Body of pancreas (tissue), 4 donors: ENCODE measurements around the gene PCDHA6. TPM values are rescaled to one million over a fixed set of nuclear protein-coding genes. Genes with fewer than 3 reads are reported as not detected.
"Not testable (repeated sequence)": the region's sequence is repeated elsewhere in the genome, so short reads cannot be mapped to it uniquely, and the experiment has no call there.

Experiments
- ATAC-seq: fragments of 150-250 bp; one replicate; pipeline ENCODE4 v1.9.1; 2016
- DNase-seq, 4 donors: peaks; one replicate each; pipeline ENCODE4 v3.0.0-alpha.2; 2019
- H3K27ac ChIP-seq, 4 donors: fragments of 200-600 bp; sonication (generic); 1 replicate in 3 of 4; 2 replicates in 1 of 4; pipeline versions ENCODE4 v1.5.1 to v1.6.1; 2016 to 2019; ENCODE audit warnings: mild to moderate bottlenecking in 1 of 4, mixed read lengths in 1 of 4, moderate library complexity in 1 of 4
- H3K27me3 ChIP-seq, 2 donors: fragments of 200-600 bp; sonication (generic); one replicate each; pipeline ENCODE4 v1.6.0; 2016; ENCODE audit warnings: mild to moderate bottlenecking in 1 of 2
- H3K36me3 ChIP-seq, 2 donors: fragments of 200-600 bp; sonication (generic); replicated peaks in 1 of 2; 2 replicates each; pipeline ENCODE4 v1.5.1; 2016; ENCODE audit warnings: low read depth in 2 of 2; ENCODE audit not compliant: insufficient read depth in 1 of 2
- H3K4me1 ChIP-seq: fragments of 200-600 bp; sonication (generic); one replicate; pipeline ENCODE4 v1.6.0; 2016
- H3K4me3 ChIP-seq, 2 donors: fragments of 200-600 bp; sonication (generic); 1 replicate in 1 of 2; 2 replicates in 1 of 2; pipeline ENCODE4 v1.5.1; 2016 to 2019
- H3K9me3 ChIP-seq, 3 donors: fragments of 200-600 bp; sonication (generic); 1 replicate in 2 of 3; 2 replicates in 1 of 3; pipeline ENCODE4 v1.5.1; 2016
- CTCF ChIP-seq, 7 experiments: fragments of 450-650 bp in 4 of 7; fragments of 200-600 bp in 3 of 7; sonication (generic) in 3 of 7; IDR thresholded peaks; one replicate each; pipeline ENCODE4 v1.5.1; 2016 to 2019; ENCODE audit warnings: antibody characterized with exemption in 7 of 7
- POLR2A ChIP-seq, 3 donors: fragments of 450-650 bp; IDR thresholded peaks; one replicate each; pipeline ENCODE4 v1.6.1; 2016; ENCODE audit warnings: antibody characterized with exemption in 3 of 3, mild to moderate bottlenecking in 2 of 3
- WGBS, 2 donors: methylation state at CpG; one replicate each; pipeline ENCODE4 v1.1.5; 2017; 5-methylcytosine and 5-hydroxymethylcytosine counted together
- intact Hi-C: fragments of 100-400 bp; cut with DNase I; formaldehyde crosslinking; loops from one replicate; pipeline ENCODE4 v1.15.1; 2023
- total RNA-seq, 2 donors: library from RNA; depleted of rRNA; stranded (reverse); fragments of >200 nt; gene quantifications; one replicate each; pipeline ENCODE4 v1.1.0, GENCODE V29; 2016

PCDHA6 gene
- total RNA-seq, 2 donors from 2014 or later, result 3.4 to 5.9 TPM

GRCh38 chr5:140800816-140801493, 26.8 kb upstream of the PCDHA6 start, which contains the start of gene PCDHA3:
PCDHA3 (plus strand) TSS chr5:140801057.
- peak in 5 of 7 experiments; percentile 24 to 53 (median 29) for TF ChIP-seq CTCF (IDR thresholded peaks at IDR 0.05)
- TF ChIP-seq POLR2A (IDR thresholded peaks at IDR 0.05), result no peak
- Histone ChIP-seq H3K4me1 (no peaks in the 10 kb centered on the region), H3K9me3 (peaks cover 0 to 44% (median 5%) of the 10 kb centered on the region in 3 donors), H3K4me3 (peak within 1 kb of the TSS in 1 of 2 donors; percentile 20), H3K27ac (peak within 1 kb of the TSS in 1 of 4 donors; percentile 18), H3K36me3 (no peaks in the 10 kb centered on the region), H3K27me3 (no peaks in the 10 kb centered on the region)
- 9 to 13% methylated on average over 14 to 29 of the region's 29 CpGs for WGBS, 2 donors
- no peak for ATAC-seq
- DNase-seq, result peak in 2 of 4 donors; percentile 37 to 43
- intact Hi-C loops, result no loop called here

GRCh38 chr5:140801494-140801841, 26.3 kb upstream of the PCDHA6 start:
- Histone ChIP-seq H3K27ac (peak overlapping the region in 1 of 4 donors; percentile 18), H3K4me3 (no peak overlapping the region), H3K4me1 (no peaks in the 10 kb centered on the region), H3K9me3 (peaks cover 0 to 39% (median 4%) of the 10 kb centered on the region in 3 donors), H3K27me3 (no peaks in the 10 kb centered on the region), H3K36me3 (no peaks in the 10 kb centered on the region)
- 9 to 20% methylated on average over 14 to 16 of the region's 16 CpGs for WGBS, 2 donors
- DNase-seq, result peak in 2 of 4 donors; percentile 22 to 46
- ATAC-seq, result no peak
- intact Hi-C loops, result no loop called here
- TF ChIP-seq CTCF (IDR thresholded peaks at IDR 0.05), result peak in 5 of 7 experiments; percentile 8 to 35 (median 20)
- TF ChIP-seq POLR2A (IDR thresholded peaks at IDR 0.05), result no peak

GRCh38 chr5:140802381-140802780, 25.4 kb upstream of the PCDHA6 start:
- H3K27me3 ChIP-seq, H3K27ac ChIP-seq, H3K4me3 ChIP-seq, DNase-seq, H3K36me3 ChIP-seq, intact Hi-C loops, ATAC-seq, H3K4me1 ChIP-seq: not testable (repeated sequence)
- peaks cover 0 to 37% (median 3%) of the 10 kb centered on the region in 3 donors for H3K9me3 ChIP-seq
- 34 to 53% methylated on average over 6 to 43 of the region's 45 CpGs for WGBS, 2 donors

- DNase-seq, result no peak
- ATAC-seq, result no peak
- intact Hi-C loops, result no loop called here
- H3K27me3 ChIP-seq, result no peaks in the 10 kb centered on the region
- no peak overlapping the region for H3K27ac ChIP-seq
- no peaks in the 10 kb centered on the region for H3K4me1 ChIP-seq
- 30 to 51% methylated on average over 12 to 53 of the region's 53 CpGs for WGBS, 2 donors
- H3K36me3 ChIP-seq, result no peaks in the 10 kb centered on the region
- TF ChIP-seq POLR2A (IDR thresholded peaks at IDR 0.05), result no peak
- TF ChIP-seq CTCF (IDR thresholded peaks at IDR 0.05), result no peak
- H3K4me3 ChIP-seq, result no peak overlapping the region
- peaks cover 0 to 41% (median 3%) of the 10 kb centered on the region in 3 donors for H3K9me3 ChIP-seq
Observed at GRCh38 chr5:140802781-140803271, 24.9 kb upstream of the PCDHA6 start.

- Histone ChIP-seq H3K36me3 (no peaks in the 10 kb centered on the region), H3K27ac (peak within 1 kb of the TSS in 3 of 4 donors; percentile 20 to 54 (median 21)), H3K4me3 (no peak within 1 kb of the TSS), H3K4me1 (no peaks in the 10 kb centered on the region), H3K9me3 (peaks cover 0 to 36% (median 3%) of the 10 kb centered on the region in 3 donors), H3K27me3 (no peaks in the 10 kb centered on the region)
- WGBS, 2 donors, result 14 to 15% methylated on average over 29 to 45 of the region's 47 CpGs
- intact Hi-C loops, result no loop called here
- DNase-seq (peak; percentile 40 to 67 (median 45)), ATAC-seq (peak; percentile 64)
- TF ChIP-seq CTCF (IDR thresholded peaks at IDR 0.05) (peak in 6 of 7 experiments; percentile 16 to 59 (median 29)), POLR2A (IDR thresholded peaks at IDR 0.05) (no peak)
Observed at GRCh38 chr5:140806834-140807775, 20.7 kb upstream of the PCDHA6 start, which contains the start of gene PCDHA4. PCDHA4 (plus strand) TSS chr5:140807068.

GRCh38 chr5:140808241-140808888, 19.4 kb upstream of the PCDHA6 start:
- H3K36me3 ChIP-seq, DNase-seq, H3K4me1 ChIP-seq, intact Hi-C loops, H3K27ac ChIP-seq, H3K27me3 ChIP-seq, H3K4me3 ChIP-seq, ATAC-seq: not testable (repeated sequence)
- H3K9me3 ChIP-seq, result peaks cover 0 to 23% (median 0%) of the 10 kb centered on the region in 3 donors
- 52 to 63% methylated on average over 49 to 61 of the region's 62 CpGs for WGBS, 2 donors
